ENCODE data around the gene CCDC13.

- TF ChIP-seq CTCF (IDR thresholded peaks at IDR 0.05) (peak in 2 of 5 experiments; percentile 29 to 53), EP300 (IDR thresholded peaks at IDR 0.05; ENCODE audit: low read depth) (no peak), POLR2AphosphoS5 (IDR thresholded peaks at IDR 0.05) (no peak)
Observed at GRCh38 chr3:42819351-42819965, 46.4 kb upstream of the CCDC13 start.
